Ovary (tissue), 9 donors: ENCODE data around the gene CEACAM16. TPM values are rescaled to one million over a fixed set of nuclear protein-coding genes. Genes with fewer than 3 reads are reported as not detected.
A peak's percentile ranks its signal among the peaks of the same experiment; 100 is the strongest.

ENCODE experiments used
- DNase-seq, 5 donors: peaks; one replicate each; pipeline ENCODE4 v3.0.0-alpha.2; 2019 to 2020
- H3K27ac ChIP-seq, 2 donors: fragments of 200-600 bp; one replicate each; pipeline versions ENCODE4 v1.5.1 to v1.8.0; 2019 to 2022
- H3K27me3 ChIP-seq: fragments of 200-600 bp; one replicate; pipeline ENCODE4 v1.8.0; 2022
- H3K36me3 ChIP-seq: fragments of 200-600 bp; sonication (generic); one replicate; pipeline ENCODE4 v1.5.1; 2019
- H3K4me1 ChIP-seq: one replicate; pipeline ENCODE4 v1.8.1; 2013; ENCODE audit warnings: mild to moderate bottlenecking, moderate library complexity; ENCODE audit not compliant: insufficient read depth
- H3K4me3 ChIP-seq: fragments of 200-600 bp; sonication (generic); one replicate; pipeline ENCODE4 v1.5.1; 2017
- H3K9me3 ChIP-seq, 2 donors: fragments of 200-600 bp in 1 of 2; sonication (generic) in 1 of 2; one replicate each; pipeline versions ENCODE4 v1.5.1 to v1.8.1; 2013 to 2019; ENCODE audit warnings: mild to moderate bottlenecking in 1 of 2, moderate library complexity in 1 of 2
- CTCF ChIP-seq, 3 donors: fragments of 450-650 bp in 2 of 3; fragments of 200-600 bp in 1 of 3; IDR thresholded peaks; one replicate each; pipeline versions ENCODE4 v1.5.1 to v1.8.0; 2016 to 2022; ENCODE audit warnings: antibody characterized with exemption in 3 of 3, mild to moderate bottlenecking in 1 of 3
- EP300 ChIP-seq: sonication (generic); formaldehyde crosslinking; IDR thresholded peaks from one replicate; pipeline ENCODE4 v1.6.1; 2017; ENCODE audit warnings: antibody characterized with exemption
- POLR2A ChIP-seq: fragments of 450-650 bp; IDR thresholded peaks from one replicate; pipeline ENCODE4 v1.6.1; 2017; ENCODE audit warnings: antibody characterized with exemption, mild to moderate bottlenecking, moderate library complexity
- WGBS, 3 donors: extraction: QIAGEN DNeasy Blood & Tissue Kit in 1 of 3; methylation state at CpG; one replicate each; pipeline versions ENCODE4 v1.1.5 to v1.1.7; 2013 to 2017; 5-methylcytosine and 5-hydroxymethylcytosine counted together
- intact Hi-C, 4 donors: fragments of 100-400 bp; cut with DNase I; formaldehyde crosslinking; loops; one replicate each; pipeline versions ENCODE4 v1.11.0 to v1.15.1; 2022 to 2023
- polyA plus RNA-seq, 2 donors: library from polyadenylated mRNA; stranded (reverse); fragments of 200-250 nt in 1 of 2; fragments of 350-450 nt in 1 of 2; fragmentation: Illumina TruSeq in 1 of 2; extraction: RNeasy Lipid Tissue Mini Kit (QIAGEN cat#74804) in 1 of 2; gene quantifications; one replicate each; pipeline ENCODE4 v1.2.3, GENCODE V29; 2013 to 2014
- total RNA-seq, 7 donors: library from RNA; depleted of rRNA in 2 of 7; stranded (reverse); fragments of >200 nt in 2 of 7; fragmentation: NEBNext Ultra II Directional in 3 of 7; extraction: Animal tissue kit (Norgen Biotek cat#: 25700) in 3 of 7; gene quantifications; one replicate each; pipeline versions ENCODE4 v1.1.0 to v1.2.4, GENCODE V29; 2016 to 2023
- donor health status: DM: no; HTN: no; CAD: no; lungs with moderate emphysema.
- donor health status: DM: no; HTN: no; CAD: no.
- donor health status: Bipolar disorder and iron deficiency.
- donor health status: DM: yes; HTN: yes; CAD: no.
- donor health status: DM: no; HTN: no; CAD: no.
- donor health status: DM: yes; HTN: yes; CAD: no.

CEACAM16 gene
- total and polyA plus RNA-seq, 9 donors = not detected

- H3K9me3 ChIP-seq = no peaks in the 10 kb centered on the region
- TF ChIP-seq CTCF (IDR thresholded peaks at IDR 0.05) = peak; percentile 71 to 84 (median 78)
- TF ChIP-seq POLR2A = no peak
- DNase-seq = peak; percentile 49 to 81 (median 70)
- intact Hi-C loops = loop anchor here in 3 of 4 donors (5.0 to 10.0 kb wide), 2 partner anchors 83 to 85 kb away; no protein-coding TSS in a partner anchor
- no peaks in the 10 kb centered on the region for H3K4me1 ChIP-seq
- WGBS, 3 donors = 38 to 43% (median 42%) methylated on average over 25 of the region's 25 CpGs
- H3K27ac ChIP-seq = no peak overlapping the region
- H3K4me3 ChIP-seq = no peak overlapping the region
- no peaks in the 10 kb centered on the region for H3K36me3 ChIP-seq
- H3K27me3 ChIP-seq = no peaks in the 10 kb centered on the region
These were observed 41.6 kb upstream of the CEACAM16 start for GRCh38 chr19:44657211-44657921.

GRCh38 chr19:44658069-44658733, 40.8 kb upstream of the CEACAM16 start:
- intact Hi-C loops = loop anchor here in 3 of 4 donors (5.0 to 10.0 kb wide), 2 partner anchors 83 to 86 kb away; no protein-coding TSS in a partner anchor
- WGBS, 3 donors = 89 to 98% (median 91%) methylated on average over 3 of the region's 3 CpGs
- no peak for TF ChIP-seq POLR2A
- TF ChIP-seq EP300 = no peak
- no peak for TF ChIP-seq CTCF (IDR thresholded peaks at IDR 0.05)
- H3K36me3 ChIP-seq = no peaks in the 10 kb centered on the region
- no peak overlapping the region for H3K27ac ChIP-seq
- no peaks in the 10 kb centered on the region for H3K4me1 ChIP-seq
- no peaks in the 10 kb centered on the region for H3K9me3 ChIP-seq
- no peaks in the 10 kb centered on the region for H3K27me3 ChIP-seq
- H3K4me3 ChIP-seq = no peak overlapping the region
- no peak for DNase-seq

- intact Hi-C loops = no loop called here
- WGBS, 3 donors = 81 to 91% (median 89%) methylated on average over 4 of the region's 4 CpGs
These were observed 38.9 kb upstream of the CEACAM16 start for GRCh38 chr19:44660081-44660480.

GRCh38 chr19:44661205-44661604, 37.7 kb upstream of the CEACAM16 start:
- no peak overlapping the region for H3K4me3 ChIP-seq
- no peaks in the 10 kb centered on the region for H3K9me3 ChIP-seq
- 93 to 98% (median 96%) methylated on average over 11 of the region's 11 CpGs for WGBS, 3 donors
- TF ChIP-seq EP300 = no peak
- no peak for TF ChIP-seq CTCF (IDR thresholded peaks at IDR 0.05)
- no peak for TF ChIP-seq POLR2A
- H3K4me1 ChIP-seq = no peaks in the 10 kb centered on the region
- no peak overlapping the region for H3K27ac ChIP-seq
- no peaks in the 10 kb centered on the region for H3K27me3 ChIP-seq
- DNase-seq = no peak
- intact Hi-C loops = no loop called here
- no peaks in the 10 kb centered on the region for H3K36me3 ChIP-seq

More at GRCh38 chr19:44660081-44660480, 38.9 kb upstream of the CEACAM16 start:
- no peaks in the 10 kb centered on the region for H3K9me3 ChIP-seq
- TF ChIP-seq EP300 (no peak), CTCF (IDR thresholded peaks at IDR 0.05) (no peak), POLR2A (no peak)
- no peak overlapping the region for H3K27ac ChIP-seq
- no peaks in the 10 kb centered on the region for H3K4me1 ChIP-seq
- no peaks in the 10 kb centered on the region for H3K27me3 ChIP-seq
- no peaks in the 10 kb centered on the region for H3K36me3 ChIP-seq
- no peak for DNase-seq
- no peak overlapping the region for H3K4me3 ChIP-seq
